Measurements from ENCODE around the gene FCHO1. TPM values are rescaled to one million over a fixed set of nuclear protein-coding genes. Genes with fewer than 3 reads are reported as not detected.

FCHO1 gene
- total RNA-seq, 1 experiment from 2014 or later: 1.1 TPM

GRCh38 chr19:17794412-17794730 lies 43.1 kb downstream of the FCHO1 start:
- H3K36me3 ChIP-seq (ENCODE audit: control insufficient read depth, insufficient read depth, low read length): no peaks in the 10 kb centered on the region; the same call in 1 of the 2 replicates
- in situ Hi-C loops (cut with HindIII; ENCODE audit: low pct_unique_long_range_greater_than_20kb, low sequenced_read_pairs) (no loop called here), intact Hi-C loops (cut with micrococcal nuclease; ENCODE audit: unreplicated experiment) (no loop called here)
- DNase-seq (ENCODE audit: low read depth, low spot score): no peak
- peak overlapping the region; percentile 41 to 60 for H3K4me3 ChIP-seq (ENCODE audit: low read depth in 2 of 2, low read length in 2 of 2)
- no peak; the same call in 1 of the 2 replicates for ATAC-seq
- ChIA-PET CTCF (no interaction called here), POLR2A (no interaction called here)
- H3K9me3 ChIP-seq (ENCODE audit: control insufficient read depth, insufficient read depth, low read depth, low read length): no peaks in the 10 kb centered on the region
- H3K27ac ChIP-seq (ENCODE audit: low read length): no peak overlapping the region
- no peaks in the 10 kb centered on the region for H3K27me3 ChIP-seq (ENCODE audit: control insufficient read depth, insufficient read depth, low read length)
- H3K4me1 ChIP-seq (ENCODE audit: control insufficient read depth, insufficient read depth, low read length): 0 out of 2 replicates have a peak, but pooled peaks cover 2% of the 10 kb centered on the region
- no TSS peak for BruUV-seq (replicated peaks)
- TF ChIP-seq, protein P1, sequence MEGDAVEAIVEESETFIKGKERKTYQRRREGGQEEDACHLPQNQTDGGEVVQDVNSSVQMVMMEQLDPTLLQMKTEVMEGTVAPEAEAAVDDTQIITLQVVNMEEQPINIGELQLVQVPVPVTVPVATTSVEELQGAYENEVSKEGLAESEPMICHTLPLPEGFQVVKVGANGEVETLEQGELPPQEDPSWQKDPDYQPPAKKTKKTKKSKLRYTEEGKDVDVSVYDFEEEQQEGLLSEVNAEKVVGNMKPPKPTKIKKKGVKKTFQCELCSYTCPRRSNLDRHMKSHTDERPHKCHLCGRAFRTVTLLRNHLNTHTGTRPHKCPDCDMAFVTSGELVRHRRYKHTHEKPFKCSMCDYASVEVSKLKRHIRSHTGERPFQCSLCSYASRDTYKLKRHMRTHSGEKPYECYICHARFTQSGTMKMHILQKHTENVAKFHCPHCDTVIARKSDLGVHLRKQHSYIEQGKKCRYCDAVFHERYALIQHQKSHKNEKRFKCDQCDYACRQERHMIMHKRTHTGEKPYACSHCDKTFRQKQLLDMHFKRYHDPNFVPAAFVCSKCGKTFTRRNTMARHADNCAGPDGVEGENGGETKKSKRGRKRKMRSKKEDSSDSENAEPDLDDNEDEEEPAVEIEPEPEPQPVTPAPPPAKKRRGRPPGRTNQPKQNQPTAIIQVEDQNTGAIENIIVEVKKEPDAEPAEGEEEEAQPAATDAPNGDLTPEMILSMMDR (IDR thresholded peaks at IDR 0.05): no peak
- TF ChIP-seq, protein P2, sequence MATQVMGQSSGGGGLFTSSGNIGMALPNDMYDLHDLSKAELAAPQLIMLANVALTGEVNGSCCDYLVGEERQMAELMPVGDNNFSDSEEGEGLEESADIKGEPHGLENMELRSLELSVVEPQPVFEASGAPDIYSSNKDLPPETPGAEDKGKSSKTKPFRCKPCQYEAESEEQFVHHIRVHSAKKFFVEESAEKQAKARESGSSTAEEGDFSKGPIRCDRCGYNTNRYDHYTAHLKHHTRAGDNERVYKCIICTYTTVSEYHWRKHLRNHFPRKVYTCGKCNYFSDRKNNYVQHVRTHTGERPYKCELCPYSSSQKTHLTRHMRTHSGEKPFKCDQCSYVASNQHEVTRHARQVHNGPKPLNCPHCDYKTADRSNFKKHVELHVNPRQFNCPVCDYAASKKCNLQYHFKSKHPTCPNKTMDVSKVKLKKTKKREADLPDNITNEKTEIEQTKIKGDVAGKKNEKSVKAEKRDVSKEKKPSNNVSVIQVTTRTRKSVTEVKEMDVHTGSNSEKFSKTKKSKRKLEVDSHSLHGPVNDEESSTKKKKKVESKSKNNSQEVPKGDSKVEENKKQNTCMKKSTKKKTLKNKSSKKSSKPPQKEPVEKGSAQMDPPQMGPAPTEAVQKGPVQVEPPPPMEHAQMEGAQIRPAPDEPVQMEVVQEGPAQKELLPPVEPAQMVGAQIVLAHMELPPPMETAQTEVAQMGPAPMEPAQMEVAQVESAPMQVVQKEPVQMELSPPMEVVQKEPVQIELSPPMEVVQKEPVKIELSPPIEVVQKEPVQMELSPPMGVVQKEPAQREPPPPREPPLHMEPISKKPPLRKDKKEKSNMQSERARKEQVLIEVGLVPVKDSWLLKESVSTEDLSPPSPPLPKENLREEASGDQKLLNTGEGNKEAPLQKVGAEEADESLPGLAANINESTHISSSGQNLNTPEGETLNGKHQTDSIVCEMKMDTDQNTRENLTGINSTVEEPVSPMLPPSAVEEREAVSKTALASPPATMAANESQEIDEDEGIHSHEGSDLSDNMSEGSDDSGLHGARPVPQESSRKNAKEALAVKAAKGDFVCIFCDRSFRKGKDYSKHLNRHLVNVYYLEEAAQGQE (IDR thresholded peaks at IDR 0.05; ENCODE audit: insufficient read depth in 1 of 2, low read depth in 2 of 2, low read length in 1 of 2): no peak
- no peak for TF ChIP-seq POLR2AphosphoS5 (IDR thresholded peaks at IDR 0.05; ENCODE audit: low read depth, low read length)
- TF ChIP-seq SIN3A (IDR thresholded peaks at IDR 0.05; ENCODE audit: borderline replicate concordance, insufficient read depth, low read depth, low read length): no peak
- no peak for TF ChIP-seq TCF7L2 (IDR thresholded peaks at IDR 0.05; ENCODE audit: low read depth, low read length)

DNA sequence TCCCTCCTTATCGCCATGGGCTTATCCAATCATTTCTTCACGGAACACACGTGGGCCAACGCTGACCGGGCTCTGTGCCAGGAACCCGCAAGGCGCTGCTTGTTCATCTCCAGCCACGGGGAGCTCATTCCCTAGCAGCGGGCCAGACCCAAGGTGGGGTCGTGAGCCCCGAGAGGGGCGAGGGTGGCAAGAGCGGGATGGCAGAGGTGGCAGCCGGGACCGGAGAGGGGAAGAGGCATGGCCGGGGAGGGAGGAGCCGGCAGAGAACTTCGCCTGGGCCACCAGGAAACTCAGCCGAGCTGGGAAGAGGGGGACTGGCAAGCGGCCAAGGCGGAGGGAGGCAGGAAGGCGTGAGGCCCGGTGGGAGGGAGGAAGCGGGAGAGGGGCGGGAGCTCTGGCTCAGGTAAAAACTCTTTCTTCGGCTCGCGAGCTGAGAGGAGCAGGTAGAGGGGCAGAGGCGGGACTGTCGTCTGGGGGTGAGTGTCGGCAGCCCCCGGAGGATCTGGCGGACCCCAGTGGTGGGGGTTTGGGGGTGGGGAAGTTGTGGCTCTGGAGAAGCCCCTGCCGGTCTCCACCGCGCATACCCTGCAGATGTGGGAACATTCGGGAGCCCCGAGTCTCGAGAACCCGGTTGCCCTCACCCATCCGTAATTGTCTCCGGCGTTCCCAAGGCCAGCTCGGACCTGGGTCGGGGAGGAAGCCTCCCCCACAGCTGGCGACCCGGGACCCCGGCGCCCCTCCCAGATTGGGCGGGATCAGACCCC lies 43.6 kb downstream of the FCHO1 start, which contains the start of gene B3GNT3:
B3GNT3 (plus strand) TSS at position 408 of the 764 bp plus-strand sequence. CDS start 12,670 bp downstream, outside the sequence.
- peak within 1 kb of the TSS; percentile 41 to 60 for H3K4me3 ChIP-seq (ENCODE audit: low read depth in 2 of 2, low read length in 2 of 2)
- no peaks in the 10 kb centered on the region for H3K27me3 ChIP-seq (ENCODE audit: control insufficient read depth, insufficient read depth, low read length)
- in situ Hi-C loops (cut with HindIII; ENCODE audit: low pct_unique_long_range_greater_than_20kb, low sequenced_read_pairs): no loop called here
- ChIA-PET POLR2A (no interaction called here), CTCF (no interaction called here)
- TF ChIP-seq POLR2AphosphoS5 (IDR thresholded peaks at IDR 0.05; ENCODE audit: low read depth, low read length) (no peak), SIN3A (IDR thresholded peaks at IDR 0.05; ENCODE audit: borderline replicate concordance, insufficient read depth, low read depth, low read length) (no peak), TCF7L2 (IDR thresholded peaks at IDR 0.05; ENCODE audit: low read depth, low read length) (no peak)
- TF ChIP-seq, protein P1 (IDR thresholded peaks at IDR 0.05): no peak
- TF ChIP-seq, protein P2 (IDR thresholded peaks at IDR 0.05; ENCODE audit: insufficient read depth in 1 of 2, low read depth in 2 of 2, low read length in 1 of 2): no peak
- H3K4me1 ChIP-seq (ENCODE audit: control insufficient read depth, insufficient read depth, low read length): 0 out of 2 replicates have a peak, but pooled peaks cover 2% of the 10 kb centered on the region
- H3K36me3 ChIP-seq (ENCODE audit: control insufficient read depth, insufficient read depth, low read length): no peaks in the 10 kb centered on the region; the same call in 1 of the 2 replicates
- ATAC-seq (peak; percentile 59), DNase-seq (ENCODE audit: low read depth, low spot score) (no peak)
- no peak within 1 kb of the TSS for H3K27ac ChIP-seq (ENCODE audit: low read length)
- H3K9me3 ChIP-seq (ENCODE audit: control insufficient read depth, insufficient read depth, low read depth, low read length): no peaks in the 10 kb centered on the region
- no TSS peak for BruUV-seq (replicated peaks)
- intact Hi-C loops (cut with micrococcal nuclease; ENCODE audit: unreplicated experiment): no loop called here

Measured in Panc1 (cell line).